ENCODE data around the gene GMPPA.

GMPPA gene

DNA sequence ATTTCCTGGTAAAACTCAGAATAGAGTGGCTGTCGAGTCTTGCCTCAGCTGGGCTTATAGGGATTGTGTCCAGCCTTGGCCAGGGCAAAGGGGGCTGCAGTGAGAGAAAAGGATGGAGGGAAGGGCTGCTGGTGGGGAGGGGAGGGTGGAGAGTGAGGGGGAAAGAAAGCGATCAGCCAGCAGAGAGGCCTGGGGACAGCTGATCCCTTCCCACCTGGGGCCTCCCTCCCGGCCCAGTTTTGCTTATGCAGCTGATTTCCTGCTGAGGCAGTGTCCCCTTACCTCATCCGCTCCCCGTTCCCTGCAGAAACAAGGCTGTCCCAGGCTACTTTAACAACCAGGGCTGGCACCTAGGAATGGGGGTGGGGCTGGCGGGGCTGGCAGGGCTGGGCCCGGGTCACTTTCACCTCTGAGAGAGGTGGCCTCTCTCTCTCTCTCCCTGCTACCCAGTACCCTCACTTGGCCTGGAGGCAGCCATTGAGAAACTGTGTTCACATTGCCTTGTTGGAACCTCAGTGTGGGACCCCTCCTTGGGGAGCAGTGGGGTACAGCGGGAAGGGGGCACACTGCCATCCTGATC, 12.2 kb upstream of the GMPPA start:
- no peak for DNase-seq (ENCODE audit: low spot score)

DNA sequence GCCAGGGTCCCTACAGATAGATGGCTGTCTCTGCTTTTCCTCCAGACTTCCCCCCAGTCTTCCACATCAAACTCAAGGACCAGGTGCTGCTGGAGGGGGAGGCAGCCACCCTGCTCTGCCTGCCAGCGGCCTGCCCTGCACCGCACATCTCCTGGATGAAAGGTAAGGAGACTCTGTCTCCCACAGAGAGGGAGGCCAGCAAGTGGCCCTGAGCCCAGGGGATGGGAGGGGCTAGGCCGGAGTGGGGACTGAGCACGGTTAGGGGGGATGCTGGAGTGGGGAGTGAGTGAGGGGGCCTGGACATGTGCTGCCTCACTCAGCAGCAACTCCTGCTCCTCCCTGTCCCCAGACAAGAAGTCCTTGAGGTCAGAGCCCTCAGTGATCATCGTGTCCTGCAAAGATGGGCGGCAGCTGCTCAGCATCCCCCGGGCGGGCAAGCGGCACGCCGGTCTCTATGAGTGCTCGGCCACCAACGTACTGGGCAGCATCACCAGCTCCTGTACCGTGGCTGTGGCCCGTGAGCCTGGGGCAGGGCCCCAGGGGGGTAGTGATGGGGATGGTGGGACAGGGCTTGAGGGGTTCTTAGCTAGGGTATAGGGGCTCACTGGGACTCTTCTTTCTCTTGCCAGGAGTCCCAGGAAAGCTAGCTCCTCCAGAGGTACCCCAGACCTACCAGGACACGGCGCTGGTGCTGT, 10.4 kb upstream of the GMPPA start:
- no peak for DNase-seq (ENCODE audit: low spot score)

DNA sequence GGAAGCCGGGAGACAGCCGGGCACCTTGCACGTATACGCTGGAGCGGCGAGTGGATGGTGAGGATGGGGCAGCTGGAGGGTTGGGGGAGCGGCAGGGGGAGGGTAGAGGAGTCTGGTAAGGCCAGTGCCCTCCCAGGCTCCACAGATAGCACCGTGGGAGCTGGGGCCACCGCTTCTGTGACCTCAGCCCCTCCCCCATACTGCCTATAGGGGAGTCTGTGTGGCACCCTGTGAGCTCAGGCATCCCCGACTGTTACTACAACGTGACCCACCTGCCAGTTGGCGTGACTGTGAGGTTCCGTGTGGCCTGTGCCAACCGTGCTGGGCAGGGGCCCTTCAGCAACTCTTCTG, 9.9 kb upstream of the GMPPA start:
- no peak for DNase-seq (ENCODE audit: low spot score)

DNA sequence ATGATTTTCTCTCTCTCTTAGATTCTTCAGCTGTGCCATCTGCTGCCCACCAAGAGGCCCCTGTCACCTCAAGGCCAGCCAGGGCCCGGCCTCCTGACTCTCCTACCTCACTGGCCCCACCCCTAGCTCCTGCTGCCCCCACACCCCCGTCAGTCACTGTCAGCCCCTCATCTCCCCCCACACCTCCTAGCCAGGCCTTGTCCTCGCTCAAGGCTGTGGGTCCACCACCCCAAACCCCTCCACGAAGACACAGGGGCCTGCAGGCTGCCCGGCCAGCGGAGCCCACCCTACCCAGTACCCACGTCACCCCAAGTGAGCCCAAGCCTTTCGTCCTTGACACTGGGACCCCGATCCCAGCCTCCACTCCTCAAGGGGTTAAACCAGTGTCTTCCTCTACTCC, 9.4 kb upstream of the GMPPA start:
- no peak for DNase-seq (ENCODE audit: low spot score)

DNA sequence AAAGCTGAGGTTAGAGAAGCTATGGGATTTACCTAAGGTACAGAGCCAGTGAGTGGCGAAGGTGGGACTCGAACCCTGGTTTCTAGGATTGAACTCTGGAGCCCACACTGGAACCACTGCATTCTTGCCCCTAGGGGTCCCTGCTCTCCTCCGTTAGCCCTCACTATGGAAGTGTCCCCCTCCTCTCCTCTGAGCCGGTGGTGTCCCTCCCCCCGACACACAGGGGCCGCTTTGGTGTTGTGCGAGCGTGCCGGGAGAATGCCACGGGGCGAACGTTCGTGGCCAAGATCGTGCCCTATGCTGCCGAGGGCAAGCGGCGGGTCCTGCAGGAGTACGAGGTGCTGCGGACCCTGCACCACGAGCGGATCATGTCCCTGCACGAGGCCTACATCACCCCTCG, 8.5 kb upstream of the GMPPA start:
- no peak for DNase-seq (ENCODE audit: low spot score)

DNA sequence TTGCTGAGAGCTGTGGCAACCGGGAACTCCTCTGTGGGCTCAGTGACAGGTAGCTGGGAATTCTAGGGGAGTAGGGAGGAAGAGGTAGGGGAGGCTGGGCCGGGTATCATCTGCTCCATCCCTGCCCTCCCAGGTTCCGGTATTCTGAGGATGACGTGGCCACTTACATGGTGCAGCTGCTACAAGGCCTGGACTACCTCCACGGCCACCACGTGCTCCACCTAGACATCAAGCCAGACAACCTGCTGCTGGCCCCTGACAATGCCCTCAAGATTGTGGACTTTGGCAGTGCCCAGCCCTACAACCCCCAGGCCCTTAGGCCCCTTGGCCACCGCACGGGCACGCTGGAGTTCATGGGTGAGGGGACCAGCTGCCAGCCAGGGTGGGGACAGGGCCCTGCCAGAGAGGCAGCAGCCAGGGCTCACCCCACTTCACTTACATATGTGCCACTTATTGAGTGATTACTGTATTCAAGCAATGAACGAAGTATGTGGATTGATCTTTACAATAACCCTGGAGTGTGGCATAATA, 8.0 kb upstream of the GMPPA start:
- no peak for DNase-seq (ENCODE audit: low spot score)

DNA sequence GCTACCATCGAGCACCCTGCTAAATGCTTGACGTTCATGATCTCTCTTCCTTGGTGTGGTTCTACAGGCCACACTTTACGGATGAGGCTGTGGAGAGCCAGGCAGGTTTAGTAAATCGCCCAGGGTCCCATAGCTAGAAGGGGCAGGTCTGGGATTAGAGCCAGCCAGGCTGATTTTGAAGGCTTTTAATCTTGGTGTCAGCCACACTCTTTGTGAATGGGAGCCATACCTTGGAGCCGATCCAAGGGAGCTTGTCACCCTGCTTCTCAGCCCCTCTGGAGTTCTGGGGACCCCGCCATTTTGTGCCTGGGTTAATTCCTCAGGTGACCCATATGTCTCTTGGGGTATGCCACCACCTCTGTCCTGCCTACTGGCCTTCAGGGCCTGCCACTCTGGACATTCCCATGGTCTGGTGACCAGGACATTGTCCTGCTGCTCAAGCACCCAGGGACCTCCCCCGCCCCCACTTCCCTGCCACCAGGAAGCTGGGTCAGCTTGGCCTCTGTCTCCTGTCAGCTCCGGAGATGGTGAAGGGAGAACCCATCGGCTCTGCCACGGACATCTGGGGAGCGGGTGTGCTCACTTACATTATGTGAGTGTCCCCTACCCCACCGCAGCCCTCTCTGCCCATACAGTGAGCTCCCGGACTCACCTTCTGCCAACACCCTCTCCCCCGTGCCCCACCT, 7.3 kb upstream of the GMPPA start:
- DNase-seq (ENCODE audit: low spot score) = no peak

DNA sequence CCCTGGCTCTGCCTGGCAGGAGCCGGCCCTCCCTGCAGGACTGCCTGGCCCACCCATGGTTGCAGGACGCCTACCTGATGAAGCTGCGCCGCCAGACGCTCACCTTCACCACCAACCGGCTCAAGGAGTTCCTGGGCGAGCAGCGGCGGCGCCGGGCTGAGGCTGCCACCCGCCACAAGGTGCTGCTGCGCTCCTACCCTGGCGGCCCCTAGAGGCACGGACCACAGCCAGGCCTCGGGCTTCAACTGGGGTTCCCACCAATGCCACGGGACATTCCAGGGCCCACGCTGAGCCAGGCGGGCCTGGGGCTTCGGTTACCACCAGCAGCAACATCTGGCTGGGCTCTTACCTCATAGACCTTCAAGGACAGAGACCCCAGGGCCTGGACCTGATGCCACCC, 6.1 kb upstream of the GMPPA start:
- DNase-seq (ENCODE audit: low spot score) = no peak

DNA sequence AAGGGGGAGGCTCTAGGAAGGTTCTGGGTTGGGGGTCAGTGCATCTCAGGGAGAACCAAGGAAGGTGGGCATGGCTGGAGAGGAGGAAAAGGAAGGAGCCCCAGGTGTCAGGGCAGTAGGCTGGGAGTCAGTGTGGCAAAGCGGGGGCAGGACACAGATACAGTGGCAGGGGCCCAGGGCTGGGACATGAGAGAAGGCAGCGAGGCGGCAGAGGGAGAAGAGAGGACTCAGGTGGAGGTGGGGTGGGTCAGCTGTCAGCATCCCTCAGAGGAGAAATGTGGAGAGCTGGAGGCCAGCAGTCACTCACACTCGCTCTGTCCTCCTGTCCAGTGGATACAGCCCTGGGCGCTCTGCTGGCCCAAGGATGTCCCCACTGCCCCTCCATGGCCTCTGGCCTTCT, 5.6 kb upstream of the GMPPA start:
- no peak for DNase-seq (ENCODE audit: low spot score)

DNA sequence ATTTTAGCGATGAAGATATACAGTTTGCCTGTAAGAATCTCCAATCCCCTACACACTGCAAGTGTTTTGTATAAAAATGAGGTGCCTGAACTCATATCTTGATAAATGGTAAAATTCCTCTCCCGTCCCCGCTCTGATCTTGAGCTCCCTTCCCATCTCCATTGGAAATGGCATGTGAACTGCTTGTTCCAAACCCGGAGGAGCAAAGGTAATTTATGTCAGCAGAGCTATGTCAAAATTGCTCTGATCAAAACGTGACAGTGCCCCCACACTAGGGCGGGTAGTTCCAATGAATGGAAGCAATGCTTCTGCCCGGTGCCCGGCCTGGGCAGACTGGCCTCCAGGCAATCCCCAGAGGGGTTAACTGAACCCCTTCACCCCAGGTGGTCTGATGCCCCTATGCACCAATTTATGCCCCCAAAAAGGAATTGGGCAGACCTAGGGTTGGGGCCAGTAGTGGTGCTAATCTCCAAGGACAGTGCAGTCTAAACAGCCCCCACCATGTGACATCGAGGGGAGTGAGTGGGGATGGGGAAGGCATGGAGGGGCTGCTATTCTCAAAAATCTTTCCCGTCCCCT, 3.6 kb upstream of the GMPPA start:
- DNase-seq (ENCODE audit: low spot score) = no peak

DNA sequence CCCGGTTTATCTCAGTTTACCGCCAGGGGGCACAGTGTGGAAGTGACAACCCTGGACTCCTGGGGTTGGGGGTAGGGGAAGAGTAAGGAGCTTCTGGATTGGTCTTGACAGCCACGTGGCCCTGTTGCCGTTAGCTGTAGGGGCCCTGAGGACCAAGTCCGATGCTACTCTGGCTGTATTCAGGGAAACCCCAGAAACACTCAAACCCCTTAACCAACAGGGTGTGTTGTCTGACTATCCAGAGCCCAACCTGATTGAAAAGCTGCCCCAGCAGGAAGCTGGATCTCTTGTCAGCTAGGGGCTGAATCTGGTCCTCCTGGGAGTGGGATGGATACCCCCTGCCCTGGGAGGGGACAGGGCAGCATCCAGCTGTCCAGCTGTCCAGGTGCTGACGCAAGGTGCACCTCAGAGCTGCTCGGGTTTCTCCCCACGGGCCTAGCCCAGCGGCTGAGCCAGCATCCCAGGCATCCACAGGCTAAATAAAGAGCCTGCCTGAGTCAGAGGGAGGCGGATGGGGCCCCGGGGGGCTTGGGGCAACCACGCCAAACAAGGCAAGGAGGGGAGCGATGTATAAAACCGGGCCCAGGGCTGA, 3.1 kb upstream of the GMPPA start:
- DNase-seq (ENCODE audit: low spot score) = peak; percentile 66

DNA sequence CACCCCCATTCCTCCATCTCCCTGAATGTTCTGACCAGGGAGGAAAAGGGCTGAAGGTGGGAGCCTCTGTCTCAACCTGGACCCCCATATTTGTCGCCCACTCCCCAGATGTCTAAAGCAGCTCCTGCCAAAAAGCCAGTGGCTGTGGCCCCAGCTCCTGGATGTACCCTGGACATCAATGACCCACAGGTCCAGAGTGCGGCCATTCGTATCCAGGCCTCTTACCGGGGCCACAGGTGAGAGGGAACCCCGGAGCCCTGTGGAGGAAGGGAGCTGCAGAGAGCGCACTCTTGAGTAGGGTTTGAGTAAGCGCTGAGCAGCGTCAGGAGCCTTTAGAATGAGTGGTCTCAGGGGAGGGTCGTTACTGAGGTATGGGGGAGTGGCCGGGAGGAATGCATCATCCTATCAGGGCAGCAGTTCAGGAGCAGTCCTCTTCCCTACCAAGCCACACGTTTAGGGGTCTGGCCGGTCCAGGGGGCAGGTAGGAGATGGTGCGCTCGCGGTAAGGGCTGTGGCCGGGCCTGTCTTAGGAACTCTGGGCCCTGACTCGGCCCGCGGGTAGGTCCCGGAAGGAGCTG, 2.4 kb upstream of the GMPPA start:
- no peak for DNase-seq (ENCODE audit: low spot score)

DNA sequence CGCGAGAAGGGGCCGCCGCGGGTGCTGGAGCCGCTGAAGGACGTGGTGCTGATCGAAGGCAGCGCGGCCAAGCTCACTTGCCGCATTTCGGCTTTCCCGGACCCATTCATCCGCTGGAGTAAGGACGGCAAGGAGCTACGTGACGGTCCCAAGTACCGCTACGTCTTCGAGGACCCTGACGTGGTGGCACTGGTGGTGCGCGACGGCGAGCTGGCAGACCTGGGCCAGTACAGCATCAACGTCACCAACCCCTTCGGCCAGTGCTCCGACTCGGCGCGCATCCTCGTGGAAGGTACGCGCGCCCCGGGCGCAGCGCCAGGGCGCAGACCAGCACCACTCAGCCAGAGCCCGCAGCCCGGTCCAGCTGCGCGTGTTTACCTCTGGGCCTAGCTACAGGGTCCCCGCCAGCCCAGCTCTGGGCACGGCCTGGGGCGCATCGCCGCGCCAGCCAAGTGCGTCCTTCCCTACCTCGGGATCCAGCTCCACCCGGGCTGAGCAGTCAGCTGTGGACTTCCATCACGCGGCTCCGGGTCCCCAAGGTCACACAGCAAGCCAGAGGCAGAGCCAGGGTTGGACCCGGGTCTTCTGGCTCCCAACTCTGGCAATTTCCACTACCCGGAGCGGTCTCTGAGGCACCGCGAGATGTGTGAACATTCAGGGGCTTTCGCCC, 1.7 kb upstream of the GMPPA start:
- DNase-seq (ENCODE audit: low spot score) = no peak

DNA sequence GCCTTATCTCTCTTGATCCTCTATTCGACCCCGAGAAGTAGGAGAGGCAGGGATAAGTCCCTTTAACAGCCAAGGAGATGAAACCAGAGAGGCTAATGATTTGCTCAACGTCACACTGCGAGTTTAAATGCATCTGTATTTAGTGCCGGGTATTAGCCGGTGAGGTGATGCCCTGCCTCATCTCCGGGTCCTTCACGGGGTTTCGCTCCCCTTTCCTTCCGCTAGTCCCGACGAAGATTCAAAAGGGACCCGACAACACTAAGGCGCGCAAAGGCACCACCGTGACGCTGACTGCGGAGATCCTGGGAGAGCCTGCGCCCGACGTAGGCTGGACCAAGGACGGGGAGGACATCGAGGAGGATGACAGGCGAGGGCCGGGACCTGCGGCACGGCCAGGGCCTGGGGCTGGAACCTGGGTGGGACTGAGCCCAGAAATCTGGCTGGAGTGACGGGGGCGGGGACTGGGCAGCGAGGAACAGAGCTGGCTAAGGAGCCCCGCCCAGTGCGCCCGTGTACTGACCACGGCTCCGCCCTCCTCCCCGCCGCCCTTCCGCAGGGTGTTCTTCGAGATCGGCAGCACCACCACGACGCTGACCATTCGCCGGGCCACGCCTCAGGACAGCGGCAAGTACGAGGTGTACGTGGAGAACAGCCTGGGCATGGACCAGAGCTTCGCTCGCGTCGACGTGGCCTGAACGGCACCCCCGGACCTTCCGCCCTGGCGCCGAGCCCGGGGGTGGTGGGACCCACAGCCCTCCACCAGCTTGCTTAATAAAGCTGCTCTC, 1.0 kb upstream of the GMPPA start:
- no peak for DNase-seq (ENCODE audit: low spot score)

DNA sequence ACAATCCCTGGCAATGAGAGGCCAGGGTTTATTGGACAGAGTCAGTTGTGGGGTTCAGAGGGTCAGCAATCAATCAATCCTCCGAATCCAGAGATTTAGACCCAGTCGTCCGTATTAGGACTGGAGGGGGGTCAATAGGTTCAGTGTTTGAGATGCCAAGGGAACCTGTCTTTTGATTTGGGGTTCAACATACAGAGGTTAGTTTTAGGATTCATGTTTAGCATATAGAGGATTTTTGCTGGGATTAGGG, 292 bp downstream of the GMPPA start:
- no peak for DNase-seq (ENCODE audit: low spot score)

DNA sequence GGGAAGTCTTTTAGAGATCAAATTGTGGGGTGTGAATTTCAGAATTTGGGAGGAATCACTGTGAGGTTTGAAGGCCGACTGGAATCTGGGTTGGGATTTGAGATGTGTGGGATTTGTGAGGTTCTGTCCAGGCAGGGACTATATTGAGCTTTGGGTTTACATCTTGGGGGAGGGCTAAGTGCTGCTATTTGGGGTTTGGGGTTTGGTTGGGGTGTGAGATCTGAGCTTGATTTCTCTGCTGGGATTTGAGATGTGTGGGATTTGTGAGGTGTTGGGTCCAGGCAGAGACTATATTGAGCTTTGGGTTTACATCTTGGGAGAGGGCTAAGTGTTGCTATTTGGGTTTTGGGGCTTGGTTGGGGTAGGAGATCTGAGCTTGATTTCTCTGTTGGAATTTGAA, 864 bp downstream of the GMPPA start:
- no peak for DNase-seq (ENCODE audit: low spot score)

DNA sequence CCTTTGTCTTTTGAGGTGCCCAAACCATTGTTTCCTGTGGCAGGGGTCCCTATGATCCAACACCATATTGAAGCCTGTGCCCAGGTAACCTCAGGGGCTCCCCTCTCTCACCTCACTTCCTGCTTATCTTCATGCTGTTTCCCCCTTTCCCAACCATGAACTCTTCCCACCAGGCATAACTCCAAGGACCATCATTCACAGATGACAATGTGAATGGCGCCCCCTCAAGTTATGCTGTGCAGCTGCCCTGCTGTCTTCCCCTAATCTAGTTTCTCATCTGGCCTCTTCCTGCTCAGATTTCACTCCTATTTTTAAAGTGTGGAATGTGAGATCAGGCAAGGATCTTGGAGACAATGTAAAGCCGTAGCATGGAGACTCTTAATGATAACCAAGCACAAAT, 1.4 kb downstream of the GMPPA start:
- DNase-seq (ENCODE audit: low spot score) = no peak

DNA sequence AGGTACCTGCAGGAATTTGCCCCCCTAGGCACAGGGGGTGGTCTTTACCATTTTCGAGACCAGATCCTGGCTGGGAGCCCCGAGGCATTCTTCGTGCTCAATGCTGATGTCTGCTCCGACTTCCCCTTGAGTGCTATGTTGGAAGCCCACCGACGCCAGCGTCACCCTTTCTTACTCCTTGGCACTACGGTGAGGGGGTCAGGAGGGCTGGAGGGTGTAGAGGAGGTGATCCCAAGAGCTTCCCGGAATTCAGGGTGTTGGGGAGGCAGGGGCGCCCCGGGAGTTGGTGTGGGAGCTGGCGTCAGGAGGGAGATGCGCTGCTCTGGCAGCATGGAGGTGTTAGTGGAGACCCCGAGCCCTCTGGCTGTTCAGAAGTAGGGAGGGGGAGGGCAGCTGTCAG, 3.2 kb downstream of the GMPPA start:
- DNase-seq (ENCODE audit: low spot score) = no peak

DNA sequence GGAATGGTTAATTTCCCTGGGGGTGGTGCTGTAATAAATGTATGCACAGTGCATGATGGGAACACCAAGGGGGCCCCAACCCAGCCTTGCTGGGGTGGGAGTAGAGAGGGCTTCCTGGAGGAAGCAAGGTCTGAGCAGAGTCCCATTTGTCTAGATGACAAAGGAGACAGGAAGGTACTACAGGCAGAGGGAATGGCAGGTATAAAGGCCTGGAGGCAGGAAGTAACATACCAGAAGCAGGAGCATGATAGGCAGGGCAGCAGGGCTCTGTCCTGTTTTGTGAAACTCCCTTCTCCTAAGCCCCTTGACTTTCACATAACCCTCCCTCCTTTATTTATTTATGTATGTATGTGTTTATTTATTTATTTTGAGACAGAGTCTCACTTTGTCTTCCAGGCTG, 3.9 kb downstream of the GMPPA start:
- no peak for DNase-seq (ENCODE audit: low spot score)

DNA sequence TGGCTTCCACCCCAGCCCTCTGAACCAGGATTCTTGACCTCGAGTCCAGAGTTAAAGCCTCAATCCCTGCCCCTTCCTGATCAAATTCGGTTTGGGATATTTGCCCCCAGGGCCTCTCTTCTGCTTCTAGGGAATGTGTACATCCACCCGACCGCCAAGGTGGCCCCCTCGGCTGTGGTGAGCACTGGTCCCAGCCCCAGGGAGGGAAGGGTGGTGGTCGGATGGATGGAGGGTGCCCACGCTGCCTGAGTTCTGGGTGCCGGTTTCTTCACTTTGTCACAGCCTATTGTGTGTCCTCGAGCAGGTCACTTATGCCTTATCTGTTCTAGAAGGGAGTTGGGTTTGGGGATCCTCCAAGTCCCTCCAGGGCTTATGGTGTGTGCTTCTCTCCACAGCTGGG, 6.9 kb downstream of the GMPPA start:
- DNase-seq (ENCODE audit: low spot score) = no peak

DNA sequence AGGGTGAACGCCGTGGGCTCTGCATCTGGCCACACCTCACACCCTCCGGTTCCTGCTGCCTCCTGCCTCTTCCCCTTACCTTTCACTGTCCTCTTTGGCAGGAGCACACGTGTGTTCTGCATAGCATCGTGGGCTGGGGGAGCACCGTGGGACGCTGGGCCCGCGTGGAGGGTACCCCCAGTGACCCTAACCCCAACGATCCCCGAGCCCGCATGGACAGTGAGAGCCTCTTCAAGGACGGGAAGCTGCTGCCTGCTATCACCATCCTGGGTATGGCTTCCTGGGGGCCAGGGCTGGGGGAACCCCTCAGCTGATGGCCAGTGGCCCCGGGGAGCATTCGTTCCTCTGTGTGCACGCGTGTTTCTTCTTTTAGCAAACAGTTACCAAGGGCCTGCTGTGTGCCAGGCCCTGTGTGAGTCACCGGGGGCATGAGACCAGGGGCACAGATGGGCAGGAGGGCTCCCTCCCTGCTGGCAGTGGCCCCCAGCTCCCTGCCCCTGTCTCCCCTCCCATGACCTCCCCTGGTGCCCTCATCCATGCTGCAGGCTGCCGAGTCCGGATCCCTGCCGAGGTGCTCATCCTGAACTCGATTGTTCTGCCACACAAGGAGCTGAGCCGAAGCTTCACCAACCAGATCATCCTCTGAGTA, 7.6 kb downstream of the GMPPA start:
- no peak for DNase-seq (ENCODE audit: low spot score)

All from activated CD4-positive, alpha-beta T cell treated with anti-CD3 and anti-CD28 coated beads, Interleukin-2, Interleukin-4, amounts not matched to agents 100 ng/mL and 50 ng/mL, durations not matched to agents 16 hours and 8 hours (primary cell).